H1 (cell line): ENCODE data around the gene TNFSF4. TPM values are rescaled to one million over a fixed set of nuclear protein-coding genes. Genes with fewer than 3 reads are reported as not detected.

Experiments
- CTCF ChIA-PET: fragments of 300-600 bp; sonication (Branson Sonifier 250); formaldehyde crosslinking; loops from one replicate; lab custom pipeline; 2021; ENCODE audit not compliant: partially characterized antibody; lab: Charles Lee
- POLR2A ChIA-PET: fragments of 300-600 bp; sonication (Branson Sonifier 250); formaldehyde crosslinking; loops from one replicate; lab custom pipeline; 2021; ENCODE audit warnings: inconsistent platforms; ENCODE audit not compliant: partially characterized antibody; lab: Charles Lee
- DNase-seq, 2 experiments: peaks; one replicate each; pipeline versions ENCODE4 v3.0.0 to v3.0.0-alpha.2; 2010 to 2022; ENCODE audit warnings: low spot score in 2 of 2, low read depth in 1 of 2, mixed read lengths in 1 of 2
- FAIRE-seq: peaks from 2 replicates; lab custom pipeline; 2011; peaks lifted over from hg19 to GRCh38; lab: Jason Lieb, UNC
- H2AFZ ChIP-seq: 2 replicates; pipeline ENCODE4 v1.8.1; 2012; ENCODE audit warnings: low read length, inconsistent platforms
- H2AK5ac ChIP-seq: 2 replicates; pipeline ENCODE4 v1.6.1; 2013; ENCODE audit warnings: low read depth, low read length
- H2BK120ac ChIP-seq: replicated peaks from 2 replicates; pipeline ENCODE3; 2013; ENCODE audit warnings: low read depth, low read length, inconsistent platforms
- H2BK12ac ChIP-seq: 2 replicates; pipeline ENCODE4 v1.6.1; 2013; ENCODE audit warnings: low read depth, low read length
- H2BK15ac ChIP-seq: 2 replicates; pipeline ENCODE4 v1.6.1; 2013; ENCODE audit warnings: low read length
- H2BK20ac ChIP-seq: 2 replicates; pipeline ENCODE4 v1.6.1; 2013; ENCODE audit warnings: low read length
- H2BK5ac ChIP-seq: 2 replicates; pipeline ENCODE4 v1.6.1; 2013; ENCODE audit warnings: low read depth, low read length
- H3K14ac ChIP-seq: 2 replicates; pipeline ENCODE4 v1.6.1; 2013; ENCODE audit warnings: inconsistent platforms; ENCODE audit not compliant: insufficient read length
- H3K18ac ChIP-seq: 2 replicates; pipeline ENCODE4 v1.6.1; 2013; ENCODE audit warnings: low read length; ENCODE audit errors: extremely low read depth
- H3K23ac ChIP-seq: 2 replicates; pipeline ENCODE4 v1.6.1; 2013; ENCODE audit warnings: inconsistent platforms; ENCODE audit not compliant: insufficient read length
- H3K23me2 ChIP-seq: 2 replicates; pipeline ENCODE4 v1.6.1; 2013; ENCODE audit warnings: low read depth, low read length
- H3K27ac ChIP-seq: 2 replicates; pipeline ENCODE4 v1.6.1; 2011; ENCODE audit warnings: low read depth, low read length, inconsistent platforms
- H3K27me3 ChIP-seq, 4 experiments: replicated peaks in 1 of 4; 1 replicate in 1 of 4; 2 replicates in 3 of 4; pipeline versions ENCODE4 v1.6.1 to v1.8.1; 2011 to 2013; ENCODE audit warnings: low read length in 3 of 4, mild to moderate bottlenecking in 3 of 4, inconsistent platforms in 2 of 4, mixed read lengths in 2 of 4, moderate library complexity in 1 of 4; ENCODE audit not compliant: control insufficient read depth in 3 of 4, insufficient read depth in 3 of 4; ENCODE audit errors: extremely low read depth in 1 of 4
- H3K36me3 ChIP-seq, 4 experiments: 2 replicates each; pipeline versions ENCODE4 v1.6.1 to v1.8.1; 2011 to 2013; ENCODE audit warnings: mild to moderate bottlenecking in 4 of 4, low read length in 3 of 4, moderate library complexity in 2 of 4, control low read depth in 1 of 4, inconsistent platforms in 1 of 4; ENCODE audit not compliant: insufficient read depth in 4 of 4, control insufficient read depth in 2 of 4
- H3K4ac ChIP-seq: replicated peaks from 2 replicates; pipeline ENCODE3; 2013; ENCODE audit warnings: low read length, low read depth, mixed read lengths, inconsistent platforms; ENCODE audit not compliant: insufficient read length
- H3K4me1 ChIP-seq, 4 experiments: replicated peaks in 1 of 4; 1 replicate in 1 of 4; 2 replicates in 3 of 4; pipeline versions ENCODE4 v1.6.1 to v1.8.1; 2011 to 2013; ENCODE audit warnings: low read length in 3 of 4, inconsistent platforms in 2 of 4, mixed read lengths in 1 of 4; ENCODE audit not compliant: insufficient read depth in 4 of 4, control insufficient read depth in 3 of 4
- H3K4me2 ChIP-seq, 2 experiments: 2 replicates each; pipeline versions ENCODE4 v1.6.1 to v1.8.1; 2011 to 2013; ENCODE audit warnings: low read depth in 2 of 2, low read length in 2 of 2, control low read depth in 1 of 2, inconsistent platforms in 1 of 2, mild to moderate bottlenecking in 1 of 2; ENCODE audit not compliant: insufficient read depth in 1 of 2
- H3K4me3 ChIP-seq, 4 experiments: fragments of 200-600, 300-600 bp in 1 of 4; sonication (generic), shearing (Covaris generic), sonication (Bioruptor Twin) in 1 of 4; 2 replicates each; pipeline versions ENCODE4 v1.5.1 to v1.8.1; 2011 to 2016; ENCODE audit warnings: low read length in 4 of 4, low read depth in 3 of 4, control low read depth in 2 of 4, inconsistent platforms in 2 of 4, mild to moderate bottlenecking in 2 of 4, mixed read lengths in 1 of 4, moderate library complexity in 1 of 4; ENCODE audit not compliant: insufficient read depth in 2 of 4; ENCODE audit errors: extremely low read depth in 1 of 4
- H3K56ac ChIP-seq: replicated peaks from 2 replicates; pipeline ENCODE3; 2013; ENCODE audit warnings: low read depth, mild to moderate bottlenecking, mixed read lengths, low read length, inconsistent platforms; ENCODE audit not compliant: insufficient read length
- H3K79me1 ChIP-seq: 2 replicates; pipeline ENCODE4 v1.6.1; 2013; ENCODE audit warnings: low read depth, low read length, control low read depth
- H3K79me2 ChIP-seq, 2 experiments: 2 replicates each; pipeline versions ENCODE4 v1.6.1 to v1.8.1; 2012 to 2013; ENCODE audit warnings: low read length in 2 of 2, mild to moderate bottlenecking in 2 of 2, inconsistent platforms in 1 of 2; ENCODE audit not compliant: insufficient read depth in 2 of 2, control insufficient read depth in 1 of 2
- H3K9ac ChIP-seq, 4 experiments: replicated peaks in 1 of 4; 1 replicate in 1 of 4; 2 replicates in 3 of 4; pipeline versions ENCODE4 v1.6.1 to v1.8.1; 2011 to 2013; ENCODE audit warnings: low read depth in 3 of 4, low read length in 3 of 4, control low read depth in 2 of 4, mild to moderate bottlenecking in 2 of 4, moderate library complexity in 2 of 4, inconsistent platforms in 1 of 4; ENCODE audit errors: extremely low read depth in 1 of 4
- H3K9me3 ChIP-seq, 2 experiments: 2 replicates each; pipeline versions ENCODE4 v1.6.1 to v1.8.1; 2012 to 2013; ENCODE audit warnings: mild to moderate bottlenecking in 2 of 2, moderate library complexity in 2 of 2, control low read depth in 1 of 2, inconsistent platforms in 1 of 2, low read depth in 1 of 2, low read length in 1 of 2, mixed read lengths in 1 of 2; ENCODE audit not compliant: insufficient read depth in 2 of 2
- H4K20me1 ChIP-seq, 2 experiments: replicated peaks in 1 of 2; 2 replicates each; pipeline versions ENCODE3 to v1.8.1; 2011 to 2013; ENCODE audit warnings: inconsistent platforms in 2 of 2, low read length in 2 of 2, mild to moderate bottlenecking in 1 of 2; ENCODE audit not compliant: insufficient read depth in 2 of 2, control insufficient read depth in 1 of 2
- H4K5ac ChIP-seq: 2 replicates; pipeline ENCODE4 v1.6.1; 2013; ENCODE audit warnings: low read length, low read depth, mixed read lengths, inconsistent platforms; ENCODE audit not compliant: insufficient read length
- H4K8ac ChIP-seq: 2 replicates; pipeline ENCODE4 v1.8.0; 2013; ENCODE audit warnings: mild to moderate bottlenecking, moderate library complexity, low read length, inconsistent platforms; ENCODE audit not compliant: insufficient read depth; ENCODE audit errors: extremely low read depth
- H4K91ac ChIP-seq: replicated peaks from 2 replicates; pipeline ENCODE3; 2013; ENCODE audit warnings: low read length, mixed read lengths, inconsistent platforms; ENCODE audit not compliant: insufficient read length
- KDM4A ChIP-seq: IDR thresholded peaks from one replicate; pipeline ENCODE4 v1.7.1; 2012; ENCODE audit warnings: low read depth, mild to moderate bottlenecking, moderate library complexity, low read length, inconsistent platforms; ENCODE audit not compliant: severe bottlenecking
- NRF1 ChIP-seq: IDR thresholded peaks from 2 replicates; pipeline ENCODE4 v1.6.1; 2011; ENCODE audit warnings: mild to moderate bottlenecking, low read depth, low read length, improper control_type of control experiment
- SAP30 ChIP-seq: fragments of 300-600 bp; sonication (generic); IDR thresholded peaks from 2 replicates; pipeline ENCODE4 v1.7.1; 2012; ENCODE audit warnings: low read length, moderate library complexity, mild to moderate bottlenecking, inconsistent platforms; ENCODE audit not compliant: insufficient read depth, insufficient replicate concordance
- SIRT6 ChIP-seq: IDR thresholded peaks from one replicate; pipeline ENCODE4 v1.7.1; 2012; ENCODE audit warnings: low read length, inconsistent platforms
- SP2 ChIP-seq: IDR thresholded peaks from 2 replicates; pipeline ENCODE4 v1.6.1; 2012; ENCODE audit warnings: mild to moderate bottlenecking, low read length, inconsistent platforms
- polyA plus RNA-seq, 7 experiments: library from polyadenylated mRNA; depleted of rRNA in 3 of 7; stranded (reverse) in 5 of 7; unstranded in 2 of 7; fragments of >200 nt in 5 of 7; fragments of 200-250 nt in 2 of 7; gene quantifications; 1 replicate in 5 of 7; 2 replicates in 1 of 7; 4 replicates in 1 of 7; pipeline versions ENCODE4 v1.2.1 to v1.2.3, GENCODE V29; 2011 to 2013; ENCODE audit warnings: missing spikeins in 2 of 7, mixed read lengths in 2 of 7
- total RNA-seq: library from RNA; stranded (reverse); fragmentation: NEBNext Ultra II Directional; extraction: Animal tissue kit (Norgen Biotek cat#: 25700); gene quantifications from 2 replicates; pipeline ENCODE4 v1.2.1, GENCODE V29; 2021
- TF ChIP-seq, protein P1 (sequence below): IDR thresholded peaks from 2 replicates; pipeline ENCODE4 v1.6.1; 2011; ENCODE audit warnings: low read depth, mild to moderate bottlenecking, low read length; ENCODE audit not compliant: insufficient read depth

Gene TNFSF4
- total and polyA plus RNA-seq, 2 of the 8 experiments (the other 6 are each of a cell fraction or from before 2014, with no cell fraction given) = 0.54 to 0.63 TPM

DNA sequence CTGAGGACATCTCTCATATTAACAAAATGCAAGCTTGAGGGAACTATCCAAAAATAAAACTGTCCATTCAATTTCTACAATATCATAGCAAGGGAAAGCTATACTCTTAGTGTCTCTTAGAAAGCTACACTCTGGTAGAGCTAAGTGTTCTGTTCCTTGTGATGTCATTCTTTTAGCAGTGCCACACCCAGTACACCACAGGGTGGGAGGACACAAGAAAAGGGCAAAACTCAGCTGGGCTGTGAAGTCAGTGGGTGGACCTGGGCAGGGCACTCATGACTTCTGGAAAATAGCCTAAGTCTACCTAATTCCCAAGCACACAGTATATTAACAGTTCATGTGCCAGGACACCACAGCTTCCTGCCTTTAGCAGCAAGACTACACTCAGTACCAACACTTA lies 42.2 kb upstream of the TNFSF4 start:
- no peak overlapping the region for H4K8ac ChIP-seq
- no peaks in the 10 kb centered on the region for H3K23me2 ChIP-seq
- H4K91ac ChIP-seq = no peak overlapping the region
- H3K14ac ChIP-seq = no peak overlapping the region
- H2BK15ac ChIP-seq = no peak overlapping the region
- DNase-seq = no peak
- no peak overlapping the region for H2BK12ac ChIP-seq
- TF ChIP-seq SP2 (no peak), NRF1 (no peak), KDM4A (no peak), SIRT6 (no peak), SAP30 (no peak)
- TF ChIP-seq, protein P1, sequence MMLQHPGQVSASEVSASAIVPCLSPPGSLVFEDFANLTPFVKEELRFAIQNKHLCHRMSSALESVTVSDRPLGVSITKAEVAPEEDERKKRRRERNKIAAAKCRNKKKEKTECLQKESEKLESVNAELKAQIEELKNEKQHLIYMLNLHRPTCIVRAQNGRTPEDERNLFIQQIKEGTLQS = no peak
- H3K9me3 ChIP-seq = no peaks in the 10 kb centered on the region
- no peak overlapping the region for H4K5ac ChIP-seq
- no peak overlapping the region for H3K9ac ChIP-seq
- H3K79me1 ChIP-seq = no peaks in the 10 kb centered on the region
- H3K23ac ChIP-seq = no peak overlapping the region
- H3K4me3 ChIP-seq = no peak overlapping the region
- H3K4ac ChIP-seq = no peak overlapping the region
- H3K27ac ChIP-seq = no peak overlapping the region
- no peak overlapping the region for H3K18ac ChIP-seq
- H4K20me1 ChIP-seq = no peaks in the 10 kb centered on the region
- no peaks in the 10 kb centered on the region for H3K36me3 ChIP-seq
- no peak overlapping the region for H3K4me2 ChIP-seq
- no peak for FAIRE-seq
- no peak overlapping the region for H3K56ac ChIP-seq
- H2AK5ac ChIP-seq = no peak overlapping the region
- H2AFZ ChIP-seq = no peak overlapping the region
- H3K27me3 ChIP-seq = no peaks in the 10 kb centered on the region
- no peaks in the 10 kb centered on the region for H3K4me1 ChIP-seq
- ChIA-PET CTCF (interaction anchor here (0.6 to 2.6 kb wide), 4 partner anchors 7 to 507 kb away, joined by 3 to 7 read pairs (median 3); no protein-coding TSS in a partner anchor), POLR2A (no interaction called here)
- no peak overlapping the region for H2BK20ac ChIP-seq
- no peak overlapping the region for H2BK5ac ChIP-seq
- H3K79me2 ChIP-seq = no peaks in the 10 kb centered on the region
- H2BK120ac ChIP-seq = no peak overlapping the region
